ENCODE measurements around the gene EIF1AX. TPM values are rescaled to one million over a fixed set of nuclear protein-coding genes. Genes with fewer than 3 reads are reported as not detected.

EIF1AX gene
- total RNA-seq (10 to 100 TPM; 23.0 to 75.9 (median 49.1) TPM), polyA plus RNA-seq (10 to 100 TPM; 24.1 to 27.3 (median 25.1) TPM)
- long read RNA-seq, donor 1, full-length matches to known transcripts, result 58 of 58 reads
- long read RNA-seq, donor 1, partial matches to known transcripts, result 0 of 58 reads
- long read RNA-seq, donor 1, other reads (novel, unspliced or antisense), result 0 of 58 reads
- long read RNA-seq, donor 2, full-length matches to known transcripts, result 43 of 43 reads
- long read RNA-seq, donor 2, partial matches to known transcripts, result 0 of 43 reads
- long read RNA-seq, donor 2, other reads (novel, unspliced or antisense), result 0 of 43 reads

- TF ChIP-seq CTCF (IDR thresholded peaks at IDR 0.05 in 8 of 11, conservative IDR thresholded peaks at IDR 0.05 in 3 of 11) (peak in 2 of 11 experiments; percentile 14 to 24), POLR2AphosphoS5 (IDR thresholded peaks at IDR 0.05) (peak; percentile 98 to 99 (median 99)), POLR2A (IDR thresholded peaks at IDR 0.05) (peak in 2 of 3 donors; percentile 74 to 82)
- H3K9me3 ChIP-seq, result no peaks in the 10 kb centered on the region
- DNase-seq, result peak; percentile 100
- no peaks in the 10 kb centered on the region for H3K27me3 ChIP-seq (replicated peaks in 1 of 7)
- peak within 1 kb of the TSS; percentile 84 to 95 (median 90) for H3K27ac ChIP-seq
- WGBS, 5 donors, result 0 to 6% (median 3%) methylated on average over 25 to 80 of the region's 82 CpGs
- H3K36me3 ChIP-seq, result peaks cover 0 to 25% (median 17%) of the 10 kb centered on the region in 6 donors
- peak within 1 kb of the TSS; percentile 63 to 96 (median 68) for H3K4me3 ChIP-seq
- peaks cover 19 to 29% (median 22%) of the 10 kb centered on the region in 6 donors for H3K4me1 ChIP-seq
- intact Hi-C loops (cut with DNase I; ENCODE audit: low total_unique reads), result no loop called here
Measured at GRCh38 chrX:20141281-20142220, at the start of gene EIF1AX. TSS of gene EIF1AX (minus strand) at chrX:20141838. CDS start at chrX:20141640, 198 bp downstream.

GRCh38 chrX:20189171-20189570 is 47.5 kb upstream of the EIF1AX start:
- H3K9me3 ChIP-seq, result no peaks in the 10 kb centered on the region
- TF ChIP-seq POLR2A (IDR thresholded peaks at IDR 0.05) (no peak), CTCF (IDR thresholded peaks at IDR 0.05 in 8 of 11, conservative IDR thresholded peaks at IDR 0.05 in 3 of 11) (no peak)
- intact Hi-C loops (cut with DNase I; ENCODE audit: low total_unique reads), result no loop called here
- peaks cover 0 to 85% (median 30%) of the 10 kb centered on the region in 6 donors for H3K36me3 ChIP-seq
- no peaks in the 10 kb centered on the region for H3K4me1 ChIP-seq
- H3K4me3 ChIP-seq, result no peak overlapping the region
- H3K27ac ChIP-seq, result no peak overlapping the region
- DNase-seq, result no peak
- peaks cover 0 to 6% (median 0%) of the 10 kb centered on the region in 7 donors for H3K27me3 ChIP-seq (replicated peaks in 1 of 7)

DNA sequence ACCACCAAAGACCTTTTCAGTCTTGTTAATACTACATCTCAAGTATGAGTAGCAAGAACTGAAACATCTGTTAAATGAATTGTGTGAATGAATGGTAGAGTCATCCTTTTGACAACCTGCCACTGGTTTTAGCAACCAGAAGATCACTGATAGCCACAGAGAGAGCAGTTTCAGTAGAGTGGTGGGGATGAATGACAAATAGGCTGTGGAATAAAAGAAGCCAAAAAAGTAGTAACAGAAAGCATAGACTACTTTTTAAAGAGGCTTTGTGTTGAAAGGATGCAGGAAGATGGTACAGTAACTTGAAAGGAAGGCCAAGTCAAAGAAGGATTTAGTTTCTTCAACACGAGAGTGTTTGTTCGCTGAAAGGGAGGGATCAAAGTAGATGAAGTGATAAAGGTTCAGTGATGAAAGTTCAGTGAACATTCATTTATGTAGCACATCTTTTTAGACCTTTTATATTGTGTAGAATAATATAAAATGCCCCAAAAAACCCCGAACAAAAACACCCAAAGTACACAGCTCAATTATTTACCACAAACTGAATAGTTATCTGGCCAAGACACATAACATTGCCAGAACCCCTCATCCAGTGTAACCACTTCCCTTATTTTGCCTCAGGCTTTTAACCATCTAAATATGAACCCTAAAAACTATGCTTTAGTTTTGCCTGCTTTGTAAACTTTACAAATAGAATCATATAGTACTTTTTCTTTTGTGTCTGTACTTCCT is 40.1 kb upstream of the EIF1AX start:
- Histone ChIP-seq H3K36me3 (peaks cover 0 to 80% (median 18%) of the 10 kb centered on the region in 6 donors), H3K4me3 (no peak overlapping the region), H3K9me3 (no peaks in the 10 kb centered on the region), H3K27me3 (replicated peaks in 1 of 7) (peaks cover 0 to 5% (median 0%) of the 10 kb centered on the region in 7 donors), H3K4me1 (no peaks in the 10 kb centered on the region), H3K27ac (no peak overlapping the region)
- intact Hi-C loops (cut with DNase I; ENCODE audit: low total_unique reads), result no loop called here
- TF ChIP-seq CTCF (IDR thresholded peaks at IDR 0.05 in 8 of 11, conservative IDR thresholded peaks at IDR 0.05 in 3 of 11) (no peak), POLR2AphosphoS5 (IDR thresholded peaks at IDR 0.05) (no peak), POLR2A (IDR thresholded peaks at IDR 0.05) (no peak)
- WGBS, 5 donors, result 35 to 49% (median 41%) methylated on average over 3 of the region's 3 CpGs
- DNase-seq, result no peak
